NCI-H1092 (cell line): ENCODE results near the gene NVL.

ENCODE experiments used
- DNase-seq: peaks from one replicate; lab custom pipeline; 2025; lab: John Stamatoyannopoulos, UW

NVL gene

DNA sequence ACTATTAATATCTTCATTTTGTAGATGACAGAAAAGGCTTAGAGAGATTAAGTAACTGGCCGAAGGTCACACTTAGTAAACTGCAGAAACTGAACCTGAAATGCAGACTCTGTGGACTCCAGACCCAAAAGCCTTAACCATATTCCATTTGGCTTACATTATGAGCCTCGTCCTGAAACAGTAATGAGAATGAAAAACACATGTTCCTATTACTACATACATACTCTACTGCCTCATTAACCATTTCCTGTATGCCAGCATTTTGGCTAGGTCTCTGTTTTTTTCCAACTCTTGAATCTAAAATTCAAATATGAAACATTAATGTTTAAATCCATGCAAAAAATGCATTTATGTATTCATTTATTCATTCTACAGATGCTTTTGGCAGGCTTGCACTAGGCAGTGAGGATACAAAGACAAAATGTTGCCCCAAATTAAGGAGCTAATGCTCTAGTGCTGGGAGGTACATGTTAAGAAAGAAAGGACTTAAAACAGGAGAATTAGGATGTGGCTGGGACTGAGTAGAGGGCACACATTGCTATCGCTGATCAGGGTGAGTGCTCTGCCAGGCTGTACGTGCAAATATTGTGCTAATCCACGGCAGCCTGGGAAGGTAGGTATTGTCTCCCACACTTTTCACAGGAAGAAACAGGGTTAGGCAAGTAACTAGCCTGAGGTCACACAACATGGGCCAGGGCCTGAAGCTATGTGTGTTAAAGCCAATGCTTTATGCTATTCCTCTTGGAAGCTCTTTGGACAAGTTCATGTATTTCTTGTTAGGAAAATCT, 133.0 kb downstream of the NVL start:
- no peak for DNase-seq

DNA sequence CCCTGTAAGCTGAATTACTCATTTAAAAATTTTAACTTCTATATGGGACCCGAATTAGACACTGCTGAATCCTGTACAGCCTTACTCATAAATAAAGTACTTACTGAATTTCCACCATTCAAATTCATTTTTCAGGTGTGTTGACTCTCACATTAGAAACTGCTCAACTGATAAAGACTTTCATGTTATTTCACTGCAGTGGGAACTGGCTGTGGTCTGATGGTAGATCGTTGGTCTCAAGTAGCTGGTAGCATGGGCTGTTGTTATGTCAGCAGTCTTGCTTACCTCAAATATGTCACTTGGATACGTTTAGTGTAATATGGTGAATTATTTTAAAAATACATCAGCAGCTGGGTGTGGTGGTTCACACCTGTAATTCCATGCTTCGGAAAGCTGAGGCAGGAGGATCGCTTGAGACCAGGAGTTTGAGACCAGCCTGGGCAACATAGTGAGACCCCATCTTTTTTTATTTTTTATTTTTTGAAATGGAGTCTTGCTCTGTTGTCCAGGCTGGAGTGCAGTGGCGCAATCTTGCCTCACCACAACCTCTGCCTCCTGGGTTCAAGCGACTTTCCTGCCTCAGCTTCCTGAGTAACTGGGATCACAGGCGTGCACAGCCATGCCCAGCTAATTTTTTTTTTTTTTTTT, 136.5 kb downstream of the NVL start:
- no peak for DNase-seq

DNA sequence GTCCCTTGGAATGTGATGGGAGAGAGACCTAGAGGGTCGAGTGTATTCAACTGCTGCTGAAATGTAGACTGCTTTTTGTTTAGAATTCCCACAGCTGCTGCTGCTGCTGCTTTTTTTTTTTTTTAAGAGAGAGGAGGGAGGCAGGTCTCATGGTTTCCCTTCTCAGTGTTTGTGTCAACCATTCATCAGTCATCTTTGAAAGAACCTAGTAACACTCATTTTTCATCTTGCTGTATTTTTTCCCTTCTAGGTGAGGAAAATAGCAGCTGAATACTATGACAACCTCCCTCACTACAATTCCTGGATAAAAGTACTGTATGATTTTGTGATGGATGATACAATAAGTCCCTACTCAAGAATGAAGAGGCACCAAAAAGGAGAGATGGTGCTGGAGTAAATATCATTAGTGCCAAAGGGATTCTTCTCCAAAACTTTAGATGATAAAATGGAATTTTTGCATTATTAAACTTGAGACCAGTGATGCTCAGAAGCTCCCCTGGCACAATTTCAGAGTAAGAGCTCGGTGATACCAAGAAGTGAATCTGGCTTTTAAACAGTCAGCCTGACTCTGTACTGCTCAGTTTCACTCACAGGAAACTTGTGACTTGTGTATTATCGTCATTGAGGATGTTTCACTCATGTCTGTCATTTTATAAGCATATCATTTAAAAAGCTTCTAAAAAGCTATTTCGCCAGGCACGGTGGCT, 137.7 kb downstream of the NVL start:
- DNase-seq = no peak

DNA sequence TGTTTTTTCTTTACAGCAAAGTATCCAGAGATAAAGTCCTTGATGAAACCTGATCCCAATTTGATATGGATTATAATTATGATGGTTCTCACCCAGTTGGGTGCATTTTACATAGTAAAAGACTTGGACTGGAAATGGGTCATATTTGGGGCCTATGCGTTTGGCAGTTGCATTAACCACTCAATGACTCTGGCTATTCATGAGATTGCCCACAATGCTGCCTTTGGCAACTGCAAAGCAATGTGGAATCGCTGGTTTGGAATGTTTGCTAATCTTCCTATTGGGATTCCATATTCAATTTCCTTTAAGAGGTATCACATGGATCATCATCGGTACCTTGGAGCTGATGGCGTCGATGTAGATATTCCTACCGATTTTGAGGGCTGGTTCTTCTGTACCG, 140.4 kb downstream of the NVL start:
- no peak for DNase-seq

DNA sequence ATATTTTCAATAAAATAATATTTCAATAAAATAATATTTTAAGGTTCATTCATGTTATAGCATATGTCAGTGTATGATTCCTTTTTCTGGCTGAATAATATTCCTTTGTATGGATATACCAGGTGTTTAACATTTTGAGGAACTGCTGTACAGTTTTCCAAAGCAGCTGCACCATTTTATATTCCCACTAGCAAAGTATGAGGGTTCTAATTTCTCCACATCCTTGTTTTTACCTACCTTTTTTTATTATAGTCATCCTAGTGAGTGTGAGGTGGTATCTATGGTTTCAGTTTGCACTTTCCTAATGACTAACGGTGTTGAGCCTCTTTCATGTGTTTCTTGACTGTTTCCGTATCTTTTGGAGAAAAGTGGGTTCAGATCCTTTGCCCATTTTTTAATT, 141.7 kb downstream of the NVL start:
- DNase-seq = no peak

DNA sequence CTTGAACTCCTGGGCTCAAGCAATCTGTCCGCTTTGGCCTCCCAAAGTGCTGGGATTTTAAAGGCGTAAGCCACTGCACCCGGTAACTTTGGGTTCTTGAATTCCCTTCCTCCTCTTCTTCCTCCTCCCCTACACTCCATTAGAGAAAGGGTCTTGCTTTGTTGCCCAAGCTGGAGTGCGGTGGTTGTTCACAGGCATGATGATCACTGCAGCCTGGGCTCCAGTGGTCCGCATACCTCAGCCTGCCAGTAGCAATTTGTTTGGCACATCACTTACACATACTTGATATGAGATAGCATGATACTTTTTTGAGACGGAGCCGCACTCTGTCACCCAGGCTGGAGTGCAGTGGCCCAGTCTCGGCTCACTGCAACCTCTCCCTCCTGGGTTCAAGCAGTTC, 144.8 kb downstream of the NVL start:
- DNase-seq = no peak

DNA sequence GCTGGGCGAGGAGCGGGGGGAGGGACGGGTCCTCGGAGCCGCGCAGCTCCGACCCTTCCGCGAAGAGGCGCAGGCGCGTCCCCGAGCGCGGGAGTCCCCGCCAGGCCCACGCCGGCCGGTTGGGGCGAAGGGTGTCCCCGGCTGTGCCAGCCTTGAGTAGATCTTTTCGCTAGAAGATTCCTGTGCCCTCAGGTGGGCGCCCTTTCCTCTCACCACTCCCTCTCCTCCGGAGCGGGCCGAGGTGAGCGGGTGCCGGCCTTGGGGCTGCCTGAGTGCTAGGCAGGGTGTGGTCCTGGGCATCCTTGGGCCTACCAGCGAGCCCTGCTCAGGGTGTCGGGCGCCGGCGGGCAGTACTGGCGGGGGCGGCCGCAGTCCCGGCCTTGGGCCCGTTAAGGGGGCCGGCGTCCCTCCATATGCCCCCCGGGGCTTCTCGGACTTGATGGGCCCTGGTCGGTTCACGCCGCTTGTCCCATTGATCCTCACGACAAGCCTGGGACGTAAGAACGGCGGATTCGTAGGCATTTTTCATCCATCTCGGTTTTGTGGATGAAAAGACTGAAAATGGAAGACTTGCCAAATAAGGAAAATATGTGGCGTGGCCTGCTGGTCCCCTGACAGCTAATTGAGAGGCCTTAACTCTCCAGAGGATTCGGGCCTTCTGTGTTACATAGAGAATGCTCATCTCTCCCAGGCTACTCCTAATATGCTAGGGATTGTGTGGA, 146.2 kb downstream of the NVL start:
- DNase-seq = peak; percentile 60

DNA sequence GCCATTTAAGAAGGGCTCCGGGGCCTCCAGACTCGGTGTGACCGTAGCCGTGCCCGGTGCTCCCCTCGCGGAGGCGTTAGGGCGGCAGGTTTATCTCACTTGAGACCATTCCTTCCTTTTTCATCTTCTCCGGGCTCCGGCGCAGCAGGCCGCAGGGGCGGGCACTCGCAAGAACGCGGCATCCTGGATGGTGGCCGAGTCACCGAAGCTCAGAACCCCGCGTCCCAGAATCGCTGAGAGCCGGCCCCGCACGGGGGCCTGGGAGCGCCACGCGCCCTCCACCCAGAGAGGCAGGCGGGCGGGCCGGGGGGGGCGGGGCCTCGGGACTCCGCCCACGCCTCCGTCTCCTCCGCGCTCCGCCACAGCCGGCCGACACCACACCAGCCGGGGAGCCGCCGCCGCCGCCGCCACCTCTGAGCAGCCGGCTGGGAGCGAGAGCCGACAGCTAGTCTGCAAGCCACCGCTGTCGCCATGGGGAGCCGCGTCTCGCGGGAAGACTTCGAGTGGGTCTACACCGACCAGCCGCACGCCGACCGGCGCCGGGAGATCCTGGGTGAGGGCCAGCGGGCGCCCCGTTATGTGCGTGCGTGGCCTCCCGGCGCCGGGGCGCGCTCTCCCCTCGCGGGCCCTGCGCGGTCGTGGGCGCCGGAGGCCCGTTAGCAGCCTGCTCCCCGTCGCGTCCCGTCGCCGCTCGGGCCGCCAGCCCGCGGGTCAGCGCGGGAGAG, 146.9 kb downstream of the NVL start, which contains the start of gene DEGS1:
TSS of gene DEGS1 (plus strand) at position 375 of the 725 bp plus-strand sequence. CDS start at position 472, 97 bp downstream.
- DNase-seq = peak; percentile 90

DNA sequence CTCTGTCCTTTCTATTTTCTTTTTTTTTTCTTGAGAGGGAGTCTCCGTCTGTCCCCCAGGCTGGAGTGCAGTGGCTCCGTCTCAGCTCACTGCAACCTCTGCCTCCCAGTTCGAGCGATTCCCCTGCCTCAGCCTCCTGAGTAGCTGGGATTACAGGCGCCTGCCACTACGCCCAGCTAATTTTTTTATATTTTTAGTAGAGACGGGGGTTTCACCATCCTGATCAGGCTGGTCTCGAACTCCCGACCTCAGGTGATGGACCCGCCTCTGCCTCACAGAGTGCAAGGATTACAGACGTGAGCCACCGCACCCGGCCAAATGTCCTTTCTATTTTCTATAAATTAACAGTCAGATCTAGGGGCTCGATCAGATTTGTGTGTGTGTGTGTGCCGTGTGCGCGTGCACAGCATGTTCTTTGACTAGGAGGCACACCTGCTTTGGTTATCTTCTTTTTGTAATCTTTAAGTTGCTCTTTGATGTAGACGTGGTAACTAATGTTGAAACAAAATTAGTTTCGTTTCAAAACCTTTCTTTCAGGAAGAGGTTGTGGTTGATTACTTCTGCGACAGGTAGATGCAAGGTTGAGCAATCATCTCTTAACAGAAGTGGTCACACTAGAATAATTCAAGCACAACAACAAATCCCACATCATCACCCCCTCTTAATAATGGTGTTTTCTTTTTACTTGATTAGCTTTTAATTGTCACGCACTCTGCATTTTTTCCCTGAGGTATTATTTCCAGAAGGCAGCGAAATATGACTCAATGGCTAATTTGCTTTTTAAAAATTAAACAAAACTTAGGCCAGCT, 147.7 kb downstream of the NVL start:
- DNase-seq = no peak

DNA sequence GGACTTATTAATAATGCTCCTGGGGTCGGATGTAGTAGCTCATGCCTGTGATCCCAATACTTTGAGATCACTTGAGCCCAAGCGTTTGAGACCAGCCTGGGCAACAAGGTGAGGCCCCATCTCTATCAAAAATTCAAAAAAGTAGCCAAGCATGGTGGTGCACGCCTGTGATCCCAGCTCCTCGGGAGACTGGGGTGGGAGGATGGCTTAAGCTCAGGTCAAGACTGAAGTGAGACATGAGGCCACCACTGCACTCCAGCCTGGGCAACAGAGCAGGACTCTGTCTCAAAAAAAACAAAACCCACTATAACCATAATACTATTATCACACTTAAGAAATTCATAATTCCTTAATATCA, 148.5 kb downstream of the NVL start:
- DNase-seq = no peak

DNA sequence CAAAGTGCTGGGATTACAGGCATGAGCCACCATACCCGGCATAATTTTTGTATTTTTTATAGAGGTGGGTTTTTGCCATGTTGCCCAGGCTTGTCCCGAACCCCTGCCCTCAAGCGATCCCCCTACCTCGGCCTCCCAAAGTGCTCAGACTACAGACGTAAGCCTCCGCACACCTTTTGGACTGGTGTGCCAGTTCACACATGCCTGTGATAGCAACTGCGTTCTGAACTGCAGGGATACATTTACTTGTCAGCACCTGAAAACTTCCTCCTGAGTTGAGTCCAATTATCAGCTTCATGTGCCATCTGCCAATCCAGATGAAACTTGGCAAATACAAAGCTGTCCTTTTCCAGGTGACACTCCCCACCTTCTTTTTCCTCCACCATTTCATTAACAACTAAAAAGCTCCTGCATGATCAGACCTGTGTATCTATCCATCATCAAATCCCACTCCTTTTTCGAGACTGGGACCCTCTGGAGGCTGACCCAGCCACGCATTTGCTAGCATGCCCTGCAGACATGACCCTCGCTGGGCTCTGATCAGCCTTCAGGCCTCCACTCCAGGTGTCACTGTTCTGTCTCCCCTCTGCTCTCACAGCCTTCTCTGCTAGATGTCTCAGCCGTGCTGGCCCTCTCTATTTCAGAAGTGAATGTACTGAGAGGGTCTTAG, 149.1 kb downstream of the NVL start:
- DNase-seq = no peak

DNA sequence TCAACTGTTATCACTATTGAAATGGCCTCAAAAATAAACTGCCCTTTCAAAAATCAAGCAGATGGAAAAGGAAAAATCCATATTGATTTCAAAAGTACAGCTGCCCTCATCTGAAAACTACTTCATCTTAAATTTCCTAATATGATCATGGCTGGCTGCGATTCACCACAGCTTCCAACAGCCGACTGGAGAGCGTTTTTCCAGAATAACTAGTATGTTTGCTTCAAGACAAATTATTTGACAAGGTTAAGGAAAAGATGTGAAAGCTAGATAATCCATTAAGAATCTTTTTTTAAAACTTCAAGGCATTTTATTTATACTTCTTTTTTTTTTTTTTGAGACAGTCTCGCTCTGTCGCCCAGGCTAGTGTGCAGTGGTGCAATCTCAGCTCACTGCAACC, 151.1 kb downstream of the NVL start:
- DNase-seq = no peak

DNA sequence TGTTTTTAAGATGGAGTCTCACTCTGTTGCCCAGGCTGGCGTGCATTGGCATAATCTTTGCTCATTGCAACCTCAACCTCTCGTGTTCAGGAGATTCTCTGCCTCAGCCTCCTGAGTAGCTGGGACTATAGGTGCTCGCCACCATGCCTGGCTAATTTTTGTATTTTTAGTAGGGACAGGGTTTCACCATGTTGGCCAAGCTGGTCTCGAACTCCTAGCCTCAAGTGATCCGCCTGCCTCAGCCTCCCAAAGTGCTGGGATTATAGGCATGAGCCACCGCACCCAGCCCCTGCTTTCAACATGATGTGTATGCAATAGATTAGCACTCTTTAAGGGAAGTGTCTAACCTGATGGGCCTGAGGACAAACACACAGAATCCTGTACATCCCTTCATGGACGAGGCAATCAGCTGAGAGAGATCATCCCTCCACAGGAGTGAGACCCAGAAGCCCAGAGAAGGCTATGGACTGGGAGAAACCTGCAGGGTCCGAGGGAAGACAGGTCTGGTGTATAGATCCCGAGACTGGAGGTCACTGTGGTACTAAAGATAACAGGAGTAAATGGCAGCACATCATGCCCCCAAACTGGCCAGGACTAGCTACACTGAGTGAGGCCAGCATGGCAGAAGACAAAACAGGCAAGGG, 152.5 kb downstream of the NVL start:
- no peak for DNase-seq
